NCI-H748 treated with DMSO at 0.1 percent for 48 hours (cell line): ENCODE data around the gene ZSWIM8.
"Not testable (repeated sequence)": the region's sequence is repeated elsewhere in the genome, so short reads cannot be mapped to it uniquely, and the experiment has no call there.

Experiments
- DNase-seq: peaks from one replicate; lab custom pipeline; 2025; lab: John Stamatoyannopoulos, UW

ZSWIM8 gene

GRCh38 chr10:73814276-73814895 lies 29.0 kb downstream of the ZSWIM8 start:
- DNase-seq, result no peak

DNA sequence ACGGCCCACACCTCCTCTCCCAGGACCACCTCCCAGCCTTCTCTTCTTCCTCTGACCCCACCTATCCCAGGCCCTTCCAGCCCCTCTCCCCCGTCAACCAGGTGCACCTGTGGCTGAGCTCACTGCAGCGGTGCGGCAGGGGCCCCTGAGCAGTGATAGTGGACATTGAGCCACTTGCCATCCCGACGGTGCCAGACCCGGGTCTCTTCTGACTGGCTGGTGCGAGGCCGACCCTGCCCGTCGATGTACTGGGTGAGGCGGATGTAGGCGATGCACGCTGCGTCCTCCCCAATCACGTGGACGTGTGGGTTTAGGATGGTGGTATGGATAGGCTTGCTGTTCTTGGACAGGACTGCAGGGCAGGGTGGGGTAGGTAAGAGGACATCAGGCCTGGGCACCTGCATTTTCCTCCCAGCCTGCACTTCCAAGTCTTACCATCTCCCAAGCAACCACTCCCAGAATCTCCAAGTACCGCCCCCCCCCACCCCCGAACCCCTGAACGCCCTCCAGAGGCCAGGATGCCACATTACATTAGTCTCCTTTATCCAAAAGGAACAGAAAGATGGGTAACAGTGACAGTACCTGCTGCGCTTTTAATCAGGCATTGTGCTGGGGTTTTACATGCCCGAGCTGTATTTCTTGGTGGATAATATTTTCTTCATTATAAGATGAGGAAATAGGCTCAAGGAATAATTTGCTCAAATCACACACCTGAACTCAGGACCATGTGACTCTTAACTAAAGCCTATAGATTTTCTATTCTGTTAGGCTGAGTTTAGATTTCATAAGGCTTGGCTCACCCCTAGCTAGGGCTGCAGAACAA lies 29.7 kb downstream of the ZSWIM8 start:
- no peak for DNase-seq

DNA sequence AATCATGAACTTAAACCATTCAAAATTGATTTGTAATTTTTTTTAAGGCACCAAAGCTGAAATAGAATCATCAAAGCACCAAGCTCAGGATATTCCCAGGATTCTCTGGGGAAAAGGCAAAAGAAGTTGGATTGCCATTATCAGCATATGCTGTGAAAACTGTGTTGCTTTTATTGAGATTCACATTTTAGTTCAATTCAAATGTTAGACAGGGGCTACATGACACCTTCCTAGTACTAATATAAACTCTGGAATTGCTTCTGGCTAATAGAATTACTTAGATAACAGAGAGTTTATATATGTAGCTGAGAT lies 30.3 kb downstream of the ZSWIM8 start:
- DNase-seq, result no peak

- DNase-seq, result no peak
Observed at GRCh38 chr10:73816917-73817729, 31.7 kb downstream of the ZSWIM8 start.

- DNase-seq, result no peak
Observed at GRCh38 chr10:73817826-73818225, 32.4 kb downstream of the ZSWIM8 start.

DNA sequence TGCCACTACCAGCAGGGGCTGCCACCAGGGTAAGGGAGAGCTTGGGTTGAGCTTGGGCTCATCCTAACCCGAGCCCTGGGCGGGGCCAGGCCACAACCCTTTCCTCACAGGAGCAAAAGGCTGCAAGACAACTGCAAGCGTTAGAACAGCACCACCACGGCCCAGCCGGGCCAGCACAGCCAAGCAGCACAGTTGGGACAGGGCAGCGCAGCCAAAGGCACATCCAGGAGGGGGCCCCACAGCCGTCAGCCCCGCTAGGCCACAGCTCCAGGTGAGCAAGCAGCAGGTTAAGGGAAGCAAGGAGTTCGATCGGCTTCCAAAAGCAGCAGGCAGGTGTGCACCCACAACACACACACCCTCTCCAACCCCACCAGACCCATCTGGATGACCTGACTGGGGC lies 33.0 kb downstream of the ZSWIM8 start:
- DNase-seq, result no peak

GRCh38 chr10:73819081-73819480 lies 33.7 kb downstream of the ZSWIM8 start:
- no peak for DNase-seq

GRCh38 chr10:73819513-73820093 lies 34.2 kb downstream of the ZSWIM8 start:
- no peak for DNase-seq

DNA sequence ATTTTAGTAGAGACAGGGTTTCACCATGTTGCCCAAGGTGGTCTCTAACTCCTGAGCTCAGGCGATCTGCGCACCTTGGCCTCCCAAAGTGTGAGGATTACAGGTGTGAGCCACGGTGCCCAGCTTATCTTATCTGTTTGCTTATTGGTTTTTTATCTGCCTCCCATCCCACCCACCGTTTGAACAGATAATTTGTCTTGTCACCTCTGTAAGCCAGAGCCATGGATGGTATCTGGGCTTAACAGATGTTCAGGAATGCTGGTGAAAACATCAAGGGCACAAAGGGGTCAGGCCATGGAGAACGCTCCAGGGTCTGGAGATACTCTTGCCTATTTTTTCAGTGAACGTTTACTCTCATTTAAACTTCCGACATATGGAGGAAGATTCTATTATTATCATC lies 38.0 kb downstream of the ZSWIM8 start:
- no peak for DNase-seq

DNA sequence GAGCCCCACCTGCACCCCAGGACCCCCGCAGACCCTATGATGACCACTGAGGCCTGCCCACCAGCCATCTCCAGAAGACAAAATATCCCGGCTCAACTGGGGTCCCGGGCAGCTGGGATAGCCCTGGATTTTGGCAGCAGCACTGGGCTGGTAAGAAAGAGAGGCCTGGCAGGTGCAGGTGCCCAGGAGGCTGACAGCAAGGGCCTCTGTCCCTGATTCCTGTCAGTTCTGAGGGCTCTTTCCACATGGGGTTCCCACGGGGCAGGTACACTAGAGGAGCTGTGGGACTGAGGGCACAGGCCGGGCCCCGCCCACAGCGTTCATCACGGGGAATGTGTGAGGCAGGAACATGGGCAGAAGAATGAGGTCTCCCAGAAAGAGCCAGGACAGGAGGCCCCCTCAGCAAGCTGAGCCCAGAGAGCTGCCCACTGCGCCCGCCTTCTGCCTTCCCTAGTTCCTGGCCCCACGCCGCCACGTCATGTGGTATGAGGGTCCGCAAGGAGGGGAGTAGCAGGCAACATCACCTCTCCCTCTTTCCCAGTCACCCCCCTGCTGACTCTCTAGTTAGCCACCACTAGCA lies 38.8 kb downstream of the ZSWIM8 start:
- no peak for DNase-seq

GRCh38 chr10:73827346-73828089 lies 42.1 kb downstream of the ZSWIM8 start:
- no peak for DNase-seq

- DNase-seq, result no peak
Observed at GRCh38 chr10:73828161-73828560, 42.8 kb downstream of the ZSWIM8 start.

GRCh38 chr10:73829090-73829489 lies 43.7 kb downstream of the ZSWIM8 start:
- DNase-seq, result not testable (repeated sequence)

GRCh38 chr10:73836427-73836980 lies 51.1 kb downstream of the ZSWIM8 start:
- DNase-seq, result no peak

GRCh38 chr10:73837072-73837471 lies 51.7 kb downstream of the ZSWIM8 start:
- DNase-seq, result no peak

GRCh38 chr10:73838008-73838567 lies 52.7 kb downstream of the ZSWIM8 start:
- no peak for DNase-seq

- DNase-seq, result no peak
Observed at GRCh38 chr10:73838827-73839226, 53.4 kb downstream of the ZSWIM8 start.

DNA sequence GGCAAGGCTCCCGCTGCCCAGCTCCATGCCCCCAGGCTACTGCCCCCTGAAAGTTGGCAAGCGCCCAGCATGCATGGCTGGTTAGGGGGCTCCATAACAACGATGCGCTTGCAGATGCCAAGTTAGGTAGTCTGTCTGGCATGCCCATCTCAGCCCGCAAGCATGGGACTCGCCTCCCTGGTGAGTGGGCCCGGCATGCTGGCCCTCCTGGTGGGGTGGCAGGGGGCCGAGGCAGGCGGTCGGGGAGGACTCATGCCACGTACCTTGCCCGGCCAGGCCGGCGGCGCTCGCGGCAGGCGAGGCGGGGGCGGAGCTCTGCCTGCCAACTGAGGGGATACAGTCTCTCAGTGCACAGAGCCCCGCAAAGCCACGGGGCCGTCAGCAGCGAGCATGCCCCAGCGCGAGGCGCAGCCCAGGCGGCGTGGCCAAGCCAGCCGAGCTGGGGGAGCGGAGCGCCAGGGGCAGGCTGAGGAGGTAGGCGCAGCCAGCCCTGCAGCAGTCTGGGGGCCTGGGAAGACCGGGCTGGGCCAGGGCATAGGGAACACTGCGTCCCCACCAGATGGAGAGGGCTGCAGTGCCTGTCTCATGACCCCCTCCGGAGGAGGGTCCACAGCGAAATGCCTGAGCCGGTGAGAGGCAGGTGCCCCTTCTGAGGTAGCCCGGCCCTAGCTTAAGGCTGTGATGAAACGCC lies 54.0 kb downstream of the ZSWIM8 start:
- no peak for DNase-seq

GRCh38 chr10:73840056-73840402 lies 54.6 kb downstream of the ZSWIM8 start:
- DNase-seq, result no peak

DNA sequence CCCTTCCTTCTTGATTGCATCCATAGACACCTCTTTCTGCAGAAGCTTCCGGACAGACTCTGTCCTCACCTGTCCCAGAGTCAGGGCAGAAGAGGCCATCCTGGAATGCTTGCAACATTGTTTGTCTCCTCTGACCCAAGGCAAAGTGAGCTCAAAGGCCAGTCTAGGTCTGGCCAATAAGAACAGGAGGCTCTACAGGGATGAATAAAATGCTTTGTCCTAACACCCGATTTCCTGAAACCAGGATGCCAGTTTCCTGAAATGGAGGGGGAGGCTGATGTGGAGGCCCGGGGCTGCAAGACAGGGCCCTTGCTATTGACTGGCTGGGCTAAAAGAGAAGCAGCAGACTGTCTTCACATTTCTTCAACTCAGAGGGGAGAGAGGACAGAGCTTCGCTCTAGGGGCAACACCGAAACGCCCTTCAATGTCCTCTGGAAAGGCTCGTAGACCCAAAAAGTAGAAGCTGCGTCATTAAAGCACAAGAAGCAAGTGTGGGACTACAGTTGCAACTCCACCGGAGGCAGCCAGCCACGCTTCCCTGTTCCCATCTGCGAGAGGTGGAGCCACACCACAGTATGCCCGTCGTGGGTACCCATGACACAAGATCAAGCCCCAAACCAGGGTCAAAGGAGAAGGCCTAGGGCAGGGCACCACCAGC lies 55.1 kb downstream of the ZSWIM8 start:
- no peak for DNase-seq
